SK-N-MC (cell line): ENCODE results near the gene GRIK3.

Source experiments
- EZH2 ChIP-seq: fragments of 200-600 bp; sonication (generic); IDR thresholded peaks from one replicate; pipeline ENCODE4 v1.6.1; 2017; ENCODE audit warnings: antibody characterized with exemption
- POLR2AphosphoS5 ChIP-seq: IDR thresholded peaks from 2 replicates; pipeline ENCODE4 v1.6.1; 2012; ENCODE audit warnings: mild to moderate bottlenecking, low read depth, low read length, borderline replicate concordance

- TF ChIP-seq EZH2: no peak
- no peak for TF ChIP-seq POLR2AphosphoS5
These were observed 211.7 kb downstream of the GRIK3 start for GRCh38 chr1:36822648-36823047.
